Regular cardiac myocyte (primary cell): ENCODE measurements around the gene CYFIP2. TPM values are rescaled to one million over a fixed set of nuclear protein-coding genes. Genes with fewer than 3 reads are reported as not detected.

Experiments
- total RNA-seq: library from RNA; depleted of rRNA; stranded (reverse); fragments of >200 nt; gene quantifications from 2 replicates; pipeline ENCODE4 v1.2.3, GENCODE V29; 2014

The CYFIP2 gene
- total RNA-seq: 14.2 and 25.9 TPM in 2 replicates

DNA sequence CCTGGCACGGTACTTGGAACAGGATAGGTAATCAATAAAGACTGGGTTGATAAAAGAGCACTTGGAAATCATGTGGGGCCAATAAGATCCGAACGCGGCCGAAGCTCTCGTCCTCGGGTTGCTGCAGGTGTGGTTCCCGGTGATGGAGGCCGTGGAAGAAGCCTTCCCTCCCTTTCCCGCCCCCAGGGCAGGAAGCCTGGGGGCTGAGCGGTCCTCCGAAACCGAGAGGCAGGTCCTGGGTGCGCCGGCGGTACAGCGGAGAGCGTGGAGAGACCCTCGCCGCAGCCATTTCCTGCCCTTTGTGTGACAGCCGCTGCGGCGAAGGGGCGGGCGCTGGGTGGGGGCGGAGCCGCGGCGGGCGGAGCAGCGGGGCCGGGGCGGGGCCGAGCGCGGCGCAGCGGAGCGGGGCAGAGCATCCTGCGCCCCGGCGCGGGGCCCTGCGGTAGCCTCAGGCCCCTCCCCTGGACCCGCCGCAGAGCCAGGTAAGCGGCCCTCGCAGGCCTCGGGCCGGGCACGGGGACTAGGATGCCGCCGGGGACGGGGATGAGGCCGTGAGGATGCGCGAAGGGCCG, at the start of gene CYFIP2:
Gene CYFIP2, plus strand, starts transcription at position 410 of the 572 bp plus-strand sequence. CDS start 19,239 bp downstream, outside the sequence.

Other genes starting within 250 kb of the CYFIP2 start
- 0.38 and 0.56 TPM in 2 replicates for gene HAVCR1, start 207.0 kb upstream of the CYFIP2 start, total RNA-seq
- gene HAVCR2, start 157.1 kb upstream of the CYFIP2 start, total RNA-seq: under 0.01 and 0.56 TPM in 2 replicates
- 9.9 and 10.7 TPM in 2 replicates for gene MED7, start 123.3 kb upstream of the CYFIP2 start, total RNA-seq
- gene GARIN3, start 99.9 kb upstream of the CYFIP2 start, total RNA-seq: not detected in 2 replicates
- gene ITK, start 85.3 kb upstream of the CYFIP2 start, total RNA-seq: under 0.01 TPM in 1 of 2 replicates, not detected in the other
- gene NIPAL4, start 194.1 kb downstream of the CYFIP2 start, total RNA-seq: 0.85 TPM in 1 of 2 replicates, not detected in the other